ENCODE measurements around the gene GOLIM4.

DNA sequence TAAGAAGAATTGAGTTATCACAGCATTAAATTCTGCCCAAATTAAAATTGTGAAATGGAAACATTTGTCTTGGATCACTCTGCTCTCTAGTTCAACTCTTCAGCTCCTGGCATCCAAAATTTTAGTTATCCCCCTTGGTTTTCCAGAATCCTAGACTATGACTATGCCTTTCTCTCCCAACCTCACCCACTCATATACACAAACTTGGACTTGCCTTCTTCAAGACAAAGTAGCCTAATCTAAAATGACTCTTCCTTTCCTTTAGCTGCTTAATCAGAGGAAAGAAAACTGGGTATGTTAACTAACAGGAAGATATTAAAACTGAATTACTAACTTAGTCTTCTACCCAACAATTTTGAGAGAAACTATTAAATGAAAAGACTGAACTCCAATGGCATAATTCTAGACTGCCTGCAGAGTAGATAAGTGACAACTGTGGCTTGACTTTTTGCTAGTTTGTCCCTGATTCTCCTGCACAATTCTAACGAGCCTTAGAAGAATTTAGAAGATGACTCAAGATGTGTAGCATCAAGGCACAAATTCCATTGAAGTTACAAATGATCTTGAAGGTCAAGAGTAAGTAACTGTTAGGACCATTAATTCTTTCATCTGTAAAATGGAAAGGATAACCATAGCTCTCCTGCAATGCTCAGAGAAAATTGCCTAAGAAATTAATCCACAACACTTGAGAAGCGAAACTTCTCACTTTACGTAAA is 5.2 kb upstream of the GOLIM4 start:
- TF ChIP-seq CTCF (IDR thresholded peaks at IDR 0.05) (no peak), ZFX (IDR thresholded peaks at IDR 0.05; ENCODE audit: borderline replicate concordance) (no peak)
